ENCODE measurements around the gene SUPT3H. TPM values are rescaled to one million over a fixed set of nuclear protein-coding genes. Genes with fewer than 3 reads are reported as not detected.
"Not testable (repeated sequence)": the region's sequence is repeated elsewhere in the genome, so short reads cannot be mapped to it uniquely, and the experiment has no call there.

The SUPT3H gene
- total RNA-seq, 1 donor from 2014 or later = 6.7 TPM

DNA sequence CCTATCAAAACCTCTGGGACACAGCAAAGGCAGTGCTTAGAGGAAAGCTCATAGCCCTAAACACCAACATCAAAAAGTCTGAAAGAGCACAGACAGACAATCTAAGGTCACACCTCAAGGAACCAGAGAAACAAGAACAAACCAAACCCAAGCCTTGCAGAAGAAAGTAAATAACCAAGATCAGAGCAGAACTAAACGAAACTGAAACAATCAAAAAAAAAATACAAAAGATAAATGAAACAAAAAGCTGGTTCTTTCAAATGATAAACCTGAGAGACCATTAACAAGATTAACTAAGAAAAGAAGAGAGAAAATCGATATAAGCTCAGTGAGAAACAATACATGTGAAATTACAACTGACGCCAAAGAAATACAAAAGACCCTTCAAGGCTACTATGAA is 84.4 kb downstream of the SUPT3H start:
- no peaks in the 10 kb centered on the region for H3K36me3 ChIP-seq
- H3K27ac ChIP-seq = no peak overlapping the region
- ATAC-seq (no peak), DNase-seq (no peak)
- TF ChIP-seq, protein P1, sequence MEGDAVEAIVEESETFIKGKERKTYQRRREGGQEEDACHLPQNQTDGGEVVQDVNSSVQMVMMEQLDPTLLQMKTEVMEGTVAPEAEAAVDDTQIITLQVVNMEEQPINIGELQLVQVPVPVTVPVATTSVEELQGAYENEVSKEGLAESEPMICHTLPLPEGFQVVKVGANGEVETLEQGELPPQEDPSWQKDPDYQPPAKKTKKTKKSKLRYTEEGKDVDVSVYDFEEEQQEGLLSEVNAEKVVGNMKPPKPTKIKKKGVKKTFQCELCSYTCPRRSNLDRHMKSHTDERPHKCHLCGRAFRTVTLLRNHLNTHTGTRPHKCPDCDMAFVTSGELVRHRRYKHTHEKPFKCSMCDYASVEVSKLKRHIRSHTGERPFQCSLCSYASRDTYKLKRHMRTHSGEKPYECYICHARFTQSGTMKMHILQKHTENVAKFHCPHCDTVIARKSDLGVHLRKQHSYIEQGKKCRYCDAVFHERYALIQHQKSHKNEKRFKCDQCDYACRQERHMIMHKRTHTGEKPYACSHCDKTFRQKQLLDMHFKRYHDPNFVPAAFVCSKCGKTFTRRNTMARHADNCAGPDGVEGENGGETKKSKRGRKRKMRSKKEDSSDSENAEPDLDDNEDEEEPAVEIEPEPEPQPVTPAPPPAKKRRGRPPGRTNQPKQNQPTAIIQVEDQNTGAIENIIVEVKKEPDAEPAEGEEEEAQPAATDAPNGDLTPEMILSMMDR (IDR thresholded peaks at IDR 0.05) = no peak
- H3K4me3 ChIP-seq = no peak overlapping the region
- H3K4me1 ChIP-seq = no peaks in the 10 kb centered on the region
- no peaks in the 10 kb centered on the region for H3K9me3 ChIP-seq
- intact Hi-C loops (cut with DNase I) = no loop called here
- no peaks in the 10 kb centered on the region for H3K27me3 ChIP-seq (ENCODE audit: low read depth)

DNA sequence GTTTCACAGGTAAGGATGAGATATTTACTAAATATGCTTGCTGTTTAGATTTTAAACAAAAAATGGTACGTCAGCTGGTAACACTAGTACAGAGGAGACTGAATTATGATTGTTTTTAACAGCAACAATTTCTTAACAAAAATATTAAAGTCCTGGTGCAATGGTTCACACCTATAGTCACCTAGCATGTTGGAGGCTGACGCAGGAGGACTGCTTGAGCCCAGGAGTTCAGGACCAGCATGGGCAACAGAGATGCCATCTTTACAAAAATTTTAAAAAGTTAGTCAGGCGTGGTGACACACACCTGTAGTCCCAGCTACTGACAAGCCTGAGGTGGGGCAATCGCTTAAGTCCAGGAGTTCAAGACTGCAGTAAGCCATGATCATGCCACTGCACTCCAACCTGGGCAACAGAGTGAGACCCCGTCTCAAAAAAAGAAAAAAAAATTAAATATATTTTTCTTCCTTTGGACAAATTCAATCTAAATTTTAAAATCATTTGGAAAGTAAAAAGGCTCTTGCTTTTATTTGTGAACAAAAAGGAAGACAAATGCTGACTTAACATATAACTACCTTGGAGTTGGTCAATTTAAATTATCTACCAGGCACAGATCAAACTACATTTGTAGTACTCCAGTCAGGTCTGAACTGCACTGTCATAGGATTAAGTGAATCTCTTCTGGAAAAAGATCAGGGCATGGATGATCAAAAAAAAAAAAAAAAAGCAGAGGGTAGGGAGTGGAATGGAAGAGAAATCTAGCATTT is 87.8 kb downstream of the SUPT3H start:
- no peaks in the 10 kb centered on the region for H3K4me1 ChIP-seq
- DNase-seq (no peak), ATAC-seq (no peak)
- intact Hi-C loops (cut with DNase I) = no loop called here
- H3K4me3 ChIP-seq = no peak overlapping the region
- no peaks in the 10 kb centered on the region for H3K27me3 ChIP-seq (ENCODE audit: low read depth)
- TF ChIP-seq, protein P1 (IDR thresholded peaks at IDR 0.05) = no peak
- H3K36me3 ChIP-seq = no peaks in the 10 kb centered on the region
- H3K9me3 ChIP-seq = no peaks in the 10 kb centered on the region
- H3K27ac ChIP-seq = no peak overlapping the region

DNA sequence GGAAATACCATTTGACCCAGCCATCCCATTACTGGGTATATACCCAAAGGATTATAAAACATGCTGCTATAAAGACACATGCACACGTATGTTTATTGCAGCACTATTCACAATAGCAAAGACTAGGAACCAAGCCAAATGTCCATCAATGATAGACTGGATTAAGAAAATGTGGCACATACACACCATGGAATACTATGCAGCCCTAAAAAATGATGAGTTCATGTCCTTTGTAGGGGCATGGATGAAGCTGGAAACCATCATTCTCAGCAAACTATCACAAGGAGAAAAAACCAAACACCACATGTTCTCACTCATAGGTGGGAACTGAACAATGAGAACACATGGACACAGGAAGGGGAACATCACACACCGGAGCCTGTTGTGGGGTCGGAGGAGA is 91.0 kb downstream of the SUPT3H start:
- H3K27me3 ChIP-seq (ENCODE audit: low read depth); H3K4me1 ChIP-seq; H3K36me3 ChIP-seq; H3K27ac ChIP-seq; DNase-seq; intact Hi-C loops (cut with DNase I); H3K4me3 ChIP-seq; H3K9me3 ChIP-seq; ATAC-seq: not testable (repeated sequence)

DNA sequence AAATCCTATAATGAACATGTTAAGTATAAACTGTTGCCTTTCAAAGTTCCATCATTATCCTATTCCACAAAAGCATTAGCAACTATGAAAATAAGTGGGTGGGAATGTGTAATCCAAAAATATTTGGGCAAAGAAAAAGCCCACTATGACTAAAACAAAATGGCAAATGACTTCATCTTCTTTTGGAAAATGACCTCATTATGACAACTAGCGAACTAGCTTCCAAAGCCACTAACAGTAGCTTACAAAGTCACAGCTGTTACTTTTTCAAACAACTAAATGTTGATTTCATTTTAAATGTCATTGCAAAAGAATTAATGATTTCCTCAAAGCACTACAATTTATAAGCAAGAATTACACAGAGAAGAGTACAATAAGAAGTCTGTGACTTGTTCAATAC is 99.4 kb downstream of the SUPT3H start:
- no peaks in the 10 kb centered on the region for H3K4me1 ChIP-seq
- intact Hi-C loops (cut with DNase I) = no loop called here
- DNase-seq (no peak), ATAC-seq (no peak)
- TF ChIP-seq, protein P1 (IDR thresholded peaks at IDR 0.05) = no peak
- H3K36me3 ChIP-seq = no peaks in the 10 kb centered on the region
- H3K4me3 ChIP-seq = no peak overlapping the region
- no peak overlapping the region for H3K27ac ChIP-seq
- H3K9me3 ChIP-seq = no peaks in the 10 kb centered on the region
- H3K27me3 ChIP-seq (ENCODE audit: low read depth) = no peaks in the 10 kb centered on the region

DNA sequence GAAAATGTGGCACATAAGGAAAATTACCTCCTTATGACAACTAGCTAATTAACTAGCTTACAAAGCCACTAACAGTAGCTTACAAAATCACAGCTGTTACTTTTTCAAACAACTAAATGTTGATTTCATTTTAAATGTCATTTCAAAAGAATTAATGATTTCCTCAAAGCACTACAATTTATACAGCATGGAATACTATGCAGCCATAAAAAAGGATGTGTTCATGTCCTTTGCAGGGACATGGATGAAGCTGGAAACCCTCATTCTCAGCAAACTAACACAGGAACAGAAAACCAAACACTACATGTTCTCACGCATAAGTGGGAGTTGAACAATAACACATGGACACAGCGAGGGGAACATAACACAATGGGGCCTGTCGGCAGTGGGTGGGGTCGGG is 100.0 kb downstream of the SUPT3H start:
- H3K9me3 ChIP-seq; H3K27ac ChIP-seq; intact Hi-C loops (cut with DNase I); H3K27me3 ChIP-seq (ENCODE audit: low read depth); H3K4me3 ChIP-seq; H3K4me1 ChIP-seq; DNase-seq; ATAC-seq; H3K36me3 ChIP-seq: not testable (repeated sequence)

DNA sequence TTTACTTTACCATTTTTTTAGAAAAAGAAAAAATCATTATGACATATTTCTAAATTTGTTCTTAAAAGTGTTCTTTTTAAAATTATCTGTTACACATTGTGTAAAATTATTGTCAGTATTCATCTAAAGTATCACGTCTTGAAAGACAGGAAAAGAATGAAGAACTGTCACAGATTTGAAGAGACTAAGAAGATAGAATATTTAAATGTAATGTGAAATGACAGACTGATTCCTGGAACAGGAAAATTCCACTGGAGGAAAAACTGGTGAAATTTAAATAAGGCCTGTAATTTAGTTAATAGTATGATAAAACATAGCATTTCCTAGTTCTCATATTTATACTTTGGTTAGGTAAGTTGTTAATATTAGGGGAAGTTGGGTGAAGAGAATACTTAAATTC is 102.4 kb downstream of the SUPT3H start:
- Histone ChIP-seq H3K27ac (no peak overlapping the region), H3K9me3 (no peaks in the 10 kb centered on the region), H3K4me3 (no peak overlapping the region), H3K4me1 (no peaks in the 10 kb centered on the region), H3K36me3 (no peaks in the 10 kb centered on the region), H3K27me3 (ENCODE audit: low read depth) (no peaks in the 10 kb centered on the region)
- intact Hi-C loops (cut with DNase I) = no loop called here
- no peak for ATAC-seq
- TF ChIP-seq, protein P1 (IDR thresholded peaks at IDR 0.05) = no peak
- DNase-seq = no peak
